Liver (tissue), 9 donors: Measurements from ENCODE around the gene RBM20. TPM values are rescaled to one million over a fixed set of nuclear protein-coding genes. Genes with fewer than 3 reads are reported as not detected.

ENCODE experiments used
- DNase-seq: peaks from one replicate; pipeline ENCODE4 v3.0.0-alpha.2; 2017; ENCODE audit warnings: low spot score
- H3K27ac ChIP-seq, 2 donors: one replicate each; pipeline ENCODE4 v1.7.0; 2013; ENCODE audit warnings: inconsistent platforms in 2 of 2, low read length in 2 of 2, control low read depth in 1 of 2, low read depth in 1 of 2, mild to moderate bottlenecking in 1 of 2
- H3K27me3 ChIP-seq, 4 donors: one replicate each; pipeline versions ENCODE4 v1.6.1 to v1.7.0; 2013; ENCODE audit warnings: low read length in 3 of 4, inconsistent platforms in 1 of 4, mild to moderate bottlenecking in 1 of 4, moderate library complexity in 1 of 4; ENCODE audit not compliant: control insufficient read depth in 4 of 4, insufficient read depth in 4 of 4
- H3K36me3 ChIP-seq, 4 donors: one replicate each; pipeline versions ENCODE4 v1.6.1 to v1.7.0; 2013; ENCODE audit warnings: low read length in 3 of 4, mild to moderate bottlenecking in 3 of 4, low read depth in 1 of 4, moderate library complexity in 1 of 4; ENCODE audit not compliant: control insufficient read depth in 4 of 4, insufficient read depth in 3 of 4
- H3K4me1 ChIP-seq, 4 donors: one replicate each; pipeline versions ENCODE4 v1.6.1 to v1.7.0; 2013; ENCODE audit warnings: low read length in 3 of 4, mild to moderate bottlenecking in 3 of 4, moderate library complexity in 1 of 4; ENCODE audit not compliant: control insufficient read depth in 4 of 4, insufficient read depth in 4 of 4
- H3K4me3 ChIP-seq, 3 donors: one replicate each; pipeline versions ENCODE4 v1.6.1 to v1.7.0; 2013; ENCODE audit warnings: low read length in 3 of 3, control low read depth in 1 of 3, low read depth in 1 of 3, mild to moderate bottlenecking in 1 of 3
- H3K9ac ChIP-seq, 2 donors: one replicate each; pipeline ENCODE4 v1.7.0; 2013; ENCODE audit warnings: low read length in 2 of 2, mild to moderate bottlenecking in 2 of 2, moderate library complexity in 2 of 2, control low read depth in 1 of 2, low read depth in 1 of 2
- H3K9me3 ChIP-seq, 4 donors: one replicate each; pipeline versions ENCODE4 v1.6.1 to v1.7.0; 2013; ENCODE audit warnings: low read length in 3 of 4; ENCODE audit not compliant: control insufficient read depth in 4 of 4
- ATF3 ChIP-seq: IDR thresholded peaks from 2 replicates; pipeline ENCODE4 v1.6.1; 2016; ENCODE audit warnings: antibody characterized with exemption
- CTCF ChIP-seq: fragments of 150-350 bp; IDR thresholded peaks from 2 replicates; pipeline ENCODE4 v1.5.1; 2017; ENCODE audit warnings: improper control_type of control experiment, low read depth, low read length; ENCODE audit not compliant: missing input control
- EGR1 ChIP-seq, 2 donors: IDR thresholded peaks; 2 replicates each; pipeline ENCODE4 v1.6.1; 2016 to 2018; ENCODE audit warnings: antibody characterized with exemption in 2 of 2, low read depth in 2 of 2
- FOXA1 ChIP-seq: IDR thresholded peaks from 2 replicates; pipeline ENCODE4 v1.6.1; 2016; ENCODE audit warnings: antibody characterized with exemption
- FOXA2 ChIP-seq: IDR thresholded peaks from 2 replicates; pipeline ENCODE4 v1.6.1; 2016; ENCODE audit warnings: antibody characterized with exemption
- GABPA ChIP-seq, 2 donors: IDR thresholded peaks in 1 of 2; conservative IDR thresholded peaks in 1 of 2; 2 replicates each; pipeline ENCODE4 v1.6.1; 2016; ENCODE audit warnings: antibody characterized with exemption in 2 of 2, mild to moderate bottlenecking in 1 of 2, moderate library complexity in 1 of 2
- HNF4A ChIP-seq, 2 donors: conservative IDR thresholded peaks; 2 replicates each; pipeline ENCODE4 v1.6.1; 2016; ENCODE audit warnings: antibody characterized with exemption in 2 of 2, mild to moderate bottlenecking in 2 of 2
- HNF4G ChIP-seq: IDR thresholded peaks from 2 replicates; pipeline ENCODE4 v1.6.1; 2016; ENCODE audit warnings: antibody characterized with exemption
- JUND ChIP-seq, 2 donors: IDR thresholded peaks; 2 replicates each; pipeline ENCODE4 v1.6.1; 2016; ENCODE audit warnings: antibody characterized with exemption in 2 of 2
- NR2F2 ChIP-seq: IDR thresholded peaks from 2 replicates; pipeline ENCODE4 v1.6.1; 2016; ENCODE audit warnings: antibody characterized with exemption
- RAD21 ChIP-seq, 2 donors: IDR thresholded peaks; 2 replicates each; pipeline ENCODE4 v1.6.1; 2016; ENCODE audit warnings: antibody characterized with exemption in 2 of 2, mild to moderate bottlenecking in 2 of 2
- REST ChIP-seq: IDR thresholded peaks from 2 replicates; pipeline ENCODE4 v1.6.1; 2016; ENCODE audit warnings: antibody characterized with exemption, mild to moderate bottlenecking
- RXRA ChIP-seq, 2 donors: IDR thresholded peaks; 2 replicates each; pipeline ENCODE4 v1.6.1; 2017 to 2018; ENCODE audit warnings: antibody characterized with exemption in 2 of 2, mild to moderate bottlenecking in 1 of 2
- SP1 ChIP-seq: IDR thresholded peaks from 2 replicates; pipeline ENCODE4 v1.6.1; 2018; ENCODE audit warnings: antibody characterized with exemption, mild to moderate bottlenecking
- TAF1 ChIP-seq: conservative IDR thresholded peaks from 2 replicates; pipeline ENCODE4 v1.6.1; 2016; ENCODE audit warnings: antibody characterized with exemption, mild to moderate bottlenecking
- YY1 ChIP-seq: IDR thresholded peaks from 2 replicates; pipeline ENCODE4 v1.6.1; 2016; ENCODE audit warnings: antibody characterized with exemption, mild to moderate bottlenecking
- ZBTB33 ChIP-seq: IDR thresholded peaks from 2 replicates; pipeline ENCODE4 v1.6.1; 2016; ENCODE audit warnings: antibody characterized with exemption
- WGBS: extraction: QIAGEN DNeasy Blood & Tissue Kit; methylation state at CpG from one replicate; pipeline ENCODE4 v1.1.7; 2013; 5-methylcytosine and 5-hydroxymethylcytosine counted together
- polyA plus RNA-seq, 2 donors: library from polyadenylated mRNA; stranded (reverse) in 1 of 2; unstranded in 1 of 2; fragments of 200-250 nt in 1 of 2; fragments of >200 nt in 1 of 2; fragmentation: Nextera tagmentation in 1 of 2; extraction: Ambion mirVana in 1 of 2; gene quantifications; one replicate each; pipeline versions ENCODE4 v1.2.1 to v1.2.3, GENCODE V29; 2013 to 2015
- total RNA-seq, 2 donors: library from RNA; depleted of rRNA; stranded (reverse); fragments of >200 nt; gene quantifications; one replicate each; pipeline ENCODE4 v1.2.3, GENCODE V29; 2014
- TF ChIP-seq, protein P1 (sequence below): IDR thresholded peaks from 2 replicates; pipeline ENCODE4 v1.6.1; 2016; ENCODE audit warnings: antibody characterized with exemption
- donor health status: healthy.
- donor health status: healthy.
- donor health status: healthy.
- donor health status: healthy.
- donor health status: healthy.

RBM20 gene
- total and polyA plus RNA-seq, 4 donors: 0.03 to 0.08 (median 0.05) TPM; not detected in 1

- no peak overlapping the region for H3K4me3 ChIP-seq
- H3K9me3 ChIP-seq: no peaks in the 10 kb centered on the region
- H3K4me1 ChIP-seq: peaks cover 0 to 15% (median 9%) of the 10 kb centered on the region in 4 donors
- WGBS: 91% methylated on average over 7 of the region's 7 CpGs
- H3K9ac ChIP-seq: no peak overlapping the region
- no peaks in the 10 kb centered on the region for H3K36me3 ChIP-seq
- TF ChIP-seq HNF4G: no peak
- no peak for TF ChIP-seq YY1
- TF ChIP-seq, protein P1, sequence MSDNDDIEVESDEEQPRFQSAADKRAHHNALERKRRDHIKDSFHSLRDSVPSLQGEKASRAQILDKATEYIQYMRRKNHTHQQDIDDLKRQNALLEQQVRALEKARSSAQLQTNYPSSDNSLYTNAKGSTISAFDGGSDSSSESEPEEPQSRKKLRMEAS: no peak
- no peak for TF ChIP-seq FOXA1
- no peak for TF ChIP-seq EGR1 (IDR thresholded peaks at IDR 0.05; ENCODE audit: low read depth in 2 of 2)
- no peak for TF ChIP-seq ATF3
- TF ChIP-seq RXRA (IDR thresholded peaks at IDR 0.05): no peak
- no peak for TF ChIP-seq REST
- TF ChIP-seq HNF4A (conservative IDR thresholded peaks at IDR 0.05): no peak
- no peak for TF ChIP-seq SP1
- TF ChIP-seq TAF1: no peak
- no peak for TF ChIP-seq CTCF
- TF ChIP-seq GABPA (IDR thresholded peaks at IDR 0.05 in 1 of 2, conservative IDR thresholded peaks at IDR 0.05 in 1 of 2): no peak
- no peak for TF ChIP-seq ZBTB33
- TF ChIP-seq RAD21 (IDR thresholded peaks at IDR 0.05): no peak
- no peak for TF ChIP-seq JUND (IDR thresholded peaks at IDR 0.05)
- TF ChIP-seq NR2F2: no peak
- no peak for TF ChIP-seq FOXA2
- DNase-seq: no peak
- no peak overlapping the region for H3K27ac ChIP-seq
- H3K27me3 ChIP-seq: no peaks in the 10 kb centered on the region
Measured at GRCh38 chr10:110773693-110774068, 129.5 kb downstream of the RBM20 start.
